ENCODE results near the gene ZDHHC24.

ZDHHC24 gene

DNA sequence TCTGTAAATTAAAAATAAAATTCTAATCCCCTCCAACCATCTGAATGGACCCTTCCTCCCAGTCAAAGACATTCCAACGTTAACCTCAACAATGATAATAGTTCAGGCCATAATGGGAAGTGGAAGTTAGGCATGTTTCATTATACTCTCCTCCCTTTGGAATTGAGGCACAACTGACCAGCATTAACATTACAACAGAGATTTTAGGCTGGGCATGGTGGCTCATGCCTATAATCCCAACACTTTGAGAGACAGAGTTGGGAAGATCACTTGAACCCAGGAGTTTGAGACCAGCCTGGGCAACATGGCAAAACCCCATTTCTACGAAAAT is 25.0 kb upstream of the ZDHHC24 start:
- no peak for TF ChIP-seq CTCF (IDR thresholded peaks at IDR 0.05; ENCODE audit: control insufficient read depth, extremely low read depth, insufficient read depth)
- DNase-seq (ENCODE audit: low read depth), result no peak
- H3K4me3 ChIP-seq (ENCODE audit: low read depth, low read length), result no peak overlapping the region

DNA sequence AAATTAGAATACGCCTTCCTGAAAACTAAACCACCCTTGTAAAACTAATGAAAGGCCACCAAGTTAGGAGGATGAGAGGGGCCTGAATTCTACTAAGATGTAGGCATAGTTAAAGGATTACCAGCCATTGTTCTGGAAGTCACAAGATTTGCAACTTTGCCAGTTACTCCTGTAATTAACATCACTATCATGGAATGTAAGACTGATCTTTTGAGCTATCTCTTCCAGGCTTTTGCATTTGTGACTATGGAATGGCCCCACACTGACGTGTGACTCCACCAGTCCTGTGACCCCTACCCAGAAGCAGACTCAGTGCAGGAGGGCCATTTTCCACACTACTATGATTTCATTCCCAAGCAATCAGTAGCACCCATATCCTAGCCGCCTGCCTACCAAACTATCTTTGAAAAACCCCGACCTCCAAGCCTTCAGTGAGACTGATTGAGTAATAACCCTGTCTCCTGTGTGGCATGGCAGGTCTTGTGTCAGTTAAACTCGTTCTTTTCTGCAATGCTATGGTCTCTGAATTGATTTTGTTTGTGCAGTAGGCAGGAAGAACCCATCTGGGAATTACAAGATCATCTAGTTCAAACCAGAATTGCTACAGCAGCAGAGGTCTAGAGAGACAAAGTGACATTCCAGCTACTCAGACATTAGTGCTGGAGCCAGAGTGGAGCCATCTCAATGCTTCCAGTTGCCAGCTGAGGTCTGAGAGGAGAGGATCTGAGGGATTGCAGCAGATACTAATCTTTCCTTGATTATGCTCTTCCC is 24.4 kb upstream of the ZDHHC24 start:
- no peak overlapping the region for H3K4me3 ChIP-seq (ENCODE audit: low read depth, low read length)
- DNase-seq (ENCODE audit: low read depth), result no peak
- no peak for TF ChIP-seq CTCF (IDR thresholded peaks at IDR 0.05; ENCODE audit: control insufficient read depth, extremely low read depth, insufficient read depth)

DNA sequence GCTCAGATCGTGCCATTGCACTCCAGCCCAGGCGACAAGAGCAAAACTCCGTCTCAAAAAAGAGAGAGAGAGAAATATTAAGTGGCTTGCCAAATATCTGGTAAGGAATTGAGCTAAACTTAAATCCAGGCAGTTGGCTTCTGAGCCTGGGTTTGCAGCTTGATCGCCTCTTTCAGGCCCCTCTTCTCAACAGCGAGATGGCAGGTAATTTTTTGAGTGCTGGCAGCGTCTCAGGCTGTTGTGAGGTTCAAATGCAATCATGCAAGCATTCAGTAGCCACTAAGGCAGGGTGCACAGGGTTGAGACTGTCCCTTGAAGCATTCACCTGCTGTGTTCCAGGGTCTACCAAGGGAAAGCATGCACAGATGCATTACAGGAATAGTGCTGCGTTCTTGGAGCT is 23.2 kb upstream of the ZDHHC24 start:
- no peak for DNase-seq (ENCODE audit: low read depth)
- H3K4me3 ChIP-seq (ENCODE audit: low read depth, low read length), result no peak overlapping the region
- TF ChIP-seq CTCF (IDR thresholded peaks at IDR 0.05; ENCODE audit: control insufficient read depth, extremely low read depth, insufficient read depth), result no peak

GRCh38 chr11:66568124-66568916 is 22.5 kb upstream of the ZDHHC24 start, which contains the start of gene CTSF:
Gene CTSF (minus strand): TSS chr11:66568606. CDS start chr11:66568486, 120 bp downstream.
- H3K4me3 ChIP-seq (ENCODE audit: low read depth, low read length), result peak within 1 kb of the TSS; percentile 56
- TF ChIP-seq CTCF (IDR thresholded peaks at IDR 0.05; ENCODE audit: control insufficient read depth, extremely low read depth, insufficient read depth), result no peak
- peak; percentile 64 for DNase-seq (ENCODE audit: low read depth)

GRCh38 chr11:66567787-66568123 is 21.9 kb upstream of the ZDHHC24 start:
- DNase-seq (ENCODE audit: low read depth), result no peak
- peak overlapping the region; percentile 56 for H3K4me3 ChIP-seq (ENCODE audit: low read depth, low read length)
- TF ChIP-seq CTCF (IDR thresholded peaks at IDR 0.05; ENCODE audit: control insufficient read depth, extremely low read depth, insufficient read depth), result no peak

DNA sequence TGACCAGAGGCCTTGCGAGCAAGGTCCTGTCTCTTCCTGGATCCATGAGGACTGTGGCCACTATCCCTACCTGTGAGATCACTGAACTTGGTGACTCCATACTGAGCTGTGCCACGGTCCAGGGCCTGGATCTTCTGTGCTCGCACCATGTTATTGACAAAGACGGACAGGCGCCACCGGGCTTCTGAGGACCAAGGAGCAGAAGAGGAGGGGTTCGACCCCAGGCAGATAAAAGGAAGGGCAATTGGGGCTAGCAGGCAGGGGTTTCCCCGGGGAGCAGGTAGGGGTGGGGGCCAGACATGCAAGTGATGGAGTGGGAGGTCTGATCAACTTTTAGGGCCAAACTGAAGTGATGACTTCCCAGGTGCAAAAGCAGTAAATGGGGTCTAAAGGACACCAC is 20.4 kb upstream of the ZDHHC24 start:
- no peak overlapping the region for H3K4me3 ChIP-seq (ENCODE audit: low read depth, low read length)
- TF ChIP-seq CTCF (IDR thresholded peaks at IDR 0.05; ENCODE audit: control insufficient read depth, extremely low read depth, insufficient read depth), result no peak
- no peak for DNase-seq (ENCODE audit: low read depth)
